DOHH2 (cell line): Measurements from ENCODE around the gene BMAL2.

ENCODE experiments used
- H3F3A ChIP-seq: fragments of 200-600 bp; sonication (generic), shearing (Covaris generic); 2 replicates; pipeline ENCODE4 v1.6.0; 2016; ENCODE audit warnings: antibody characterized with exemption, mild to moderate bottlenecking; ENCODE audit not compliant: control insufficient read depth, insufficient read depth
- H3K27ac ChIP-seq: fragments of 200-600 bp; sonication (generic); 2 replicates; pipeline ENCODE4 v1.5.1; 2014; ENCODE audit warnings: low read depth, mild to moderate bottlenecking, low read length, moderate library complexity
- H3K27me3 ChIP-seq: fragments of 200-600 bp; sonication (generic); 2 replicates; pipeline ENCODE4 v1.6.1; 2014; ENCODE audit warnings: mild to moderate bottlenecking, low read length, mixed read lengths; ENCODE audit not compliant: control insufficient read depth
- H3K36me3 ChIP-seq: fragments of 200-600 bp; sonication (generic); 2 replicates; pipeline ENCODE4 v1.6.1; 2014; ENCODE audit warnings: mild to moderate bottlenecking, low read length, moderate library complexity, mixed read lengths; ENCODE audit not compliant: control insufficient read depth
- H3K4me1 ChIP-seq: fragments of 200-600 bp; sonication (generic); 2 replicates; pipeline ENCODE4 v1.6.1; 2014; ENCODE audit warnings: mild to moderate bottlenecking, low read length, mixed read lengths; ENCODE audit not compliant: control insufficient read depth
- H3K4me2 ChIP-seq: fragments of 200-600 bp; sonication (generic); 2 replicates; pipeline ENCODE4 v1.6.0; 2014; ENCODE audit warnings: mild to moderate bottlenecking, low read length, moderate library complexity
- H3K4me3 ChIP-seq: fragments of 200-600 bp; sonication (generic); 2 replicates; pipeline ENCODE4 v1.5.1; 2014; ENCODE audit warnings: mild to moderate bottlenecking, low read length, mixed read lengths
- H3K79me2 ChIP-seq: fragments of 200-600 bp; sonication (generic); 2 replicates; pipeline ENCODE4 v1.6.1; 2014; ENCODE audit warnings: mild to moderate bottlenecking, low read length, mixed read lengths; ENCODE audit not compliant: control insufficient read depth
- H3K9me2 ChIP-seq: fragments of 200-600 bp; sonication (generic); replicated peaks from 2 replicates; pipeline ENCODE4 v1.6.1; 2014; ENCODE audit warnings: mild to moderate bottlenecking, low read length, mixed read lengths; ENCODE audit not compliant: control insufficient read depth
- H3K9me3 ChIP-seq: fragments of 200-600 bp; sonication (generic); 2 replicates; pipeline ENCODE4 v1.6.1; 2014; ENCODE audit warnings: antibody characterized with exemption, low read length, mixed read lengths; ENCODE audit not compliant: control insufficient read depth, insufficient read depth
- H4K20me1 ChIP-seq: fragments of 200-600 bp; sonication (generic); 2 replicates; pipeline ENCODE4 v1.6.0; 2014; ENCODE audit warnings: low read depth, mild to moderate bottlenecking, antibody characterized with exemption, low read length, moderate library complexity; ENCODE audit not compliant: control insufficient read depth, insufficient read depth
- EZH2phosphoT487 ChIP-seq: fragments of 200-600 bp; sonication (generic); IDR thresholded peaks from 2 replicates; pipeline ENCODE4 v1.6.1; 2017; ENCODE audit warnings: borderline replicate concordance, mild to moderate bottlenecking, antibody characterized with exemption, low read length, moderate library complexity, mixed read lengths
- TF ChIP-seq, protein P1 (sequence below): fragments of 200-600 bp; sonication (generic); IDR thresholded peaks from one replicate; pipeline ENCODE4 v1.5.1; 2014; ENCODE audit warnings: antibody characterized with exemption, mild to moderate bottlenecking, low read depth, low read length; ENCODE audit not compliant: poor library complexity, severe bottlenecking

Gene BMAL2

DNA sequence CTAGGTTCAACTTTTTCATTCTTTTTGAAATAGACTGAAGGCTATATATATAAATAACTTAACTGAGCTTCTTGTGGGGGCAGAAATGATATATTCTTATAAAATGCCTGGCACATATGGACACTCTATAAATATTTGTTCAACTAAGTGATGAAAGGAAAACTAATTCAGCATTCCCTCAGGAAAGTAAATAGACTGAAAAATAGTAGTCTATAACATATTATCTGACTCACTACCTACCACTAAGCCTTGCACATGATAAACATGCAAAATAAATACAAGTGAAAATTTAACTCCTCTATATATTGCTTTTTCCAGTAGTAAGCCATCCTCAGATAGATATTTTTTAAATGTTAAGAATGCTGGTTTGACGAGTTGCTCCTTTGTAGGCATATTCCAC, 15.7 kb upstream of the BMAL2 start:
- no peak overlapping the region for H3K4me3 ChIP-seq
- TF ChIP-seq, protein P1, sequence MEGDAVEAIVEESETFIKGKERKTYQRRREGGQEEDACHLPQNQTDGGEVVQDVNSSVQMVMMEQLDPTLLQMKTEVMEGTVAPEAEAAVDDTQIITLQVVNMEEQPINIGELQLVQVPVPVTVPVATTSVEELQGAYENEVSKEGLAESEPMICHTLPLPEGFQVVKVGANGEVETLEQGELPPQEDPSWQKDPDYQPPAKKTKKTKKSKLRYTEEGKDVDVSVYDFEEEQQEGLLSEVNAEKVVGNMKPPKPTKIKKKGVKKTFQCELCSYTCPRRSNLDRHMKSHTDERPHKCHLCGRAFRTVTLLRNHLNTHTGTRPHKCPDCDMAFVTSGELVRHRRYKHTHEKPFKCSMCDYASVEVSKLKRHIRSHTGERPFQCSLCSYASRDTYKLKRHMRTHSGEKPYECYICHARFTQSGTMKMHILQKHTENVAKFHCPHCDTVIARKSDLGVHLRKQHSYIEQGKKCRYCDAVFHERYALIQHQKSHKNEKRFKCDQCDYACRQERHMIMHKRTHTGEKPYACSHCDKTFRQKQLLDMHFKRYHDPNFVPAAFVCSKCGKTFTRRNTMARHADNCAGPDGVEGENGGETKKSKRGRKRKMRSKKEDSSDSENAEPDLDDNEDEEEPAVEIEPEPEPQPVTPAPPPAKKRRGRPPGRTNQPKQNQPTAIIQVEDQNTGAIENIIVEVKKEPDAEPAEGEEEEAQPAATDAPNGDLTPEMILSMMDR = no peak
- TF ChIP-seq EZH2phosphoT487 = no peak
- H3K27ac ChIP-seq = no peak overlapping the region
- no peaks in the 10 kb centered on the region for H3K9me3 ChIP-seq
- no peaks in the 10 kb centered on the region for H3K4me1 ChIP-seq
- H3K27me3 ChIP-seq = no peaks in the 10 kb centered on the region
- H3K79me2 ChIP-seq = no peaks in the 10 kb centered on the region
- H3K36me3 ChIP-seq = peaks cover 23% of the 10 kb centered on the region
- H3F3A ChIP-seq = no peaks in the 10 kb centered on the region
- no peaks in the 10 kb centered on the region for H4K20me1 ChIP-seq
- no peaks in the 10 kb centered on the region for H3K9me2 ChIP-seq
- no peak overlapping the region for H3K4me2 ChIP-seq

DNA sequence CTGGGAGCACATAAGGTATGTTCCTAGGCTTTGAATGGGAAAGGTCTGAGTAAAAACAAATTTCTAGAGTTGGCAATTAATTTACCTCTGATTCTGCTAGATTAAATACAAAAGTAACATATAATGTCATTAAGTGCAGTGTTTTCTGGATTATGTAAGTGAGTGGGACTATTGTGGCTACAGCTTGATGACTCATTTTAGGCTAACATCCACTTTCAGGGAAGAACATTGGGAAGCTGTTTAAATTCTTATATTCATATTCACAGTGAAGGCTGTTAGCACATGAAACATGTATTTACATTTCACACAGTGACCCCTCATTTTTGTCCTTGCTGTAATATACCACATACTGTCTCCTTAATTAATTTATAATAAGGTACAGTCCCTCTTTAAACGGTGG, 13.2 kb upstream of the BMAL2 start:
- TF ChIP-seq, protein P1 = no peak
- TF ChIP-seq EZH2phosphoT487 = no peak
- no peaks in the 10 kb centered on the region for H3K4me1 ChIP-seq
- H3K9me3 ChIP-seq = no peaks in the 10 kb centered on the region
- no peaks in the 10 kb centered on the region for H3K27me3 ChIP-seq
- H3K9me2 ChIP-seq = no peaks in the 10 kb centered on the region
- no peaks in the 10 kb centered on the region; the same call in 1 of the 2 replicates for H3F3A ChIP-seq
- H3K79me2 ChIP-seq = no peaks in the 10 kb centered on the region
- peaks cover 30% of the 10 kb centered on the region for H3K36me3 ChIP-seq
- H4K20me1 ChIP-seq = no peaks in the 10 kb centered on the region
- H3K4me2 ChIP-seq = no peak overlapping the region
- no peak overlapping the region for H3K27ac ChIP-seq
- H3K4me3 ChIP-seq = no peak overlapping the region

- no peak overlapping the region for H3K27ac ChIP-seq
- H3K27me3 ChIP-seq = no peaks in the 10 kb centered on the region
- H3K9me3 ChIP-seq = no peaks in the 10 kb centered on the region
- H3K4me3 ChIP-seq = no peak overlapping the region
- H4K20me1 ChIP-seq = no peaks in the 10 kb centered on the region
- no peaks in the 10 kb centered on the region for H3K4me1 ChIP-seq
- TF ChIP-seq, protein P1 = no peak
- no peak for TF ChIP-seq EZH2phosphoT487
- no peaks in the 10 kb centered on the region for H3K79me2 ChIP-seq
- no peaks in the 10 kb centered on the region for H3K9me2 ChIP-seq
- no peak overlapping the region for H3K4me2 ChIP-seq
- peaks cover 30% of the 10 kb centered on the region for H3K36me3 ChIP-seq
- no peaks in the 10 kb centered on the region; the same call in 1 of the 2 replicates for H3F3A ChIP-seq
These were observed 12.8 kb upstream of the BMAL2 start for GRCh38 chr12:27319848-27320247.
